Lower leg skin (tissue), 4 donors: Measurements from ENCODE around the gene MCCC2. TPM values are rescaled to one million over a fixed set of nuclear protein-coding genes. Genes with fewer than 3 reads are reported as not detected.
A peak's percentile ranks its signal among the peaks of the same experiment; 100 is the strongest.

Source experiments
- DNase-seq, 2 donors: peaks; one replicate each; pipeline ENCODE4 v3.0.0-alpha.2; 2019; ENCODE audit warnings: low spot score in 2 of 2
- H3K4me3 ChIP-seq: fragments of 200-600 bp; sonication (generic); 2 replicates; pipeline ENCODE4 v1.5.1; 2017; ENCODE audit warnings: mild to moderate bottlenecking, low read depth; ENCODE audit not compliant: poor library complexity, severe bottlenecking
- POLR2A ChIP-seq, 2 donors: fragments of 450-650 bp; IDR thresholded peaks; one replicate each; pipeline ENCODE4 v1.6.1; 2016 to 2017; ENCODE audit warnings: antibody characterized with exemption in 2 of 2, mild to moderate bottlenecking in 1 of 2, moderate library complexity in 1 of 2
- WGBS, 2 donors: methylation state at CpG; one replicate each; pipeline ENCODE4 v1.1.5; 2018; 5-methylcytosine and 5-hydroxymethylcytosine counted together
- intact Hi-C: fragments of 100-400 bp; cut with DNase I; formaldehyde crosslinking; loops from one replicate; pipeline ENCODE4 v1.15.0; 2023; ENCODE audit warnings: low total_unique reads
- total RNA-seq, 4 donors: library from RNA; depleted of rRNA; stranded (reverse); fragments of >200 nt; gene quantifications; one replicate each; pipeline ENCODE4 v1.1.0, GENCODE V29; 2016
- TF ChIP-seq, protein P1 (sequence below), 3 donors: fragments of 450-650 bp; IDR thresholded peaks; one replicate each; pipeline ENCODE4 v1.5.1; 2016; ENCODE audit warnings: antibody characterized with exemption in 3 of 3, mild to moderate bottlenecking in 3 of 3, moderate library complexity in 2 of 3

Gene MCCC2
- total RNA-seq, 4 donors from 2014 or later, result 26.8 to 40.1 (median 32.3) TPM

DNA sequence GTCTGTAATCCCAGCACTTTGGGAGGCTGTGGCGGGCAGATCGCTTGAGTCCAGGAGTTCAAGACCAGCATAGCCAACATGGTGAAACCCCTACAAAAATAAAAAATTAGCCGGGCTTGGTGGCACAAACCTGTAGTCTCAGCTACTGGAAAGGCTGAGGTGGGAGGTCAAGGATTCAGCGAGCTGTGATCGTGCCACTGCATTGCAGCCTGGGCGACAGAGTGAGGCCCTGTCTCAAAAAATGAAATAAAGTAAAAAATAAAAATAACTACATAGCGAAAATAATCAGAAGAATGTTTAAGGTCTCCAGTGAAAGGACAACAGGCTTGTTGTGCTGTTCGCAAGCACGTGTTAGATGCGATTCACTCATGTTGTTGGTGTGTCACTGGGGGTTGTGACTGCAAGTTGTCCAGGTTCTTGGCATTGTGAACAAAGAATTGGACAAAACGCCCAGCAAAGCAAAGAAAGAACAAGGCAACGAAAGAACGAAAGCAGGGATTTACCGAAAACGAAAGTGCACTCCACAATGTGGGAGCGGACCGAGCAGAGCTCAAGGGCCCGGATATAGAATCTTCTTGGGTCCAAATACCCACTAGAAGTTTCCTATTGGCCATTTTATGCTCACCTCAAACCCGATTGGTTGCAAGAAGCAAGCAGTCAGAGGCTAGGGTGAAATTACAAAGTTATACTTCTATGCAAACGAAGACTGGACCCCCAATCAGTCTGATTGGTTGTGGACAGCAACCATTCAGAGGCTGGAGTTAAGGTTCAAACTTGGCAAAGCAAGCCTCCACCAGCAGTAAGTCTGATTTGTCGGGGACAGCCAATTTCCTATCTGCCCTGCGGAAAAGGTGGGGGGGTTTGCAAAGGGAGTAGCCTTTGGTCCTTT, 844 bp upstream of the MCCC2 start:
- intact Hi-C loops, result no loop called here
- TF ChIP-seq, protein P1, sequence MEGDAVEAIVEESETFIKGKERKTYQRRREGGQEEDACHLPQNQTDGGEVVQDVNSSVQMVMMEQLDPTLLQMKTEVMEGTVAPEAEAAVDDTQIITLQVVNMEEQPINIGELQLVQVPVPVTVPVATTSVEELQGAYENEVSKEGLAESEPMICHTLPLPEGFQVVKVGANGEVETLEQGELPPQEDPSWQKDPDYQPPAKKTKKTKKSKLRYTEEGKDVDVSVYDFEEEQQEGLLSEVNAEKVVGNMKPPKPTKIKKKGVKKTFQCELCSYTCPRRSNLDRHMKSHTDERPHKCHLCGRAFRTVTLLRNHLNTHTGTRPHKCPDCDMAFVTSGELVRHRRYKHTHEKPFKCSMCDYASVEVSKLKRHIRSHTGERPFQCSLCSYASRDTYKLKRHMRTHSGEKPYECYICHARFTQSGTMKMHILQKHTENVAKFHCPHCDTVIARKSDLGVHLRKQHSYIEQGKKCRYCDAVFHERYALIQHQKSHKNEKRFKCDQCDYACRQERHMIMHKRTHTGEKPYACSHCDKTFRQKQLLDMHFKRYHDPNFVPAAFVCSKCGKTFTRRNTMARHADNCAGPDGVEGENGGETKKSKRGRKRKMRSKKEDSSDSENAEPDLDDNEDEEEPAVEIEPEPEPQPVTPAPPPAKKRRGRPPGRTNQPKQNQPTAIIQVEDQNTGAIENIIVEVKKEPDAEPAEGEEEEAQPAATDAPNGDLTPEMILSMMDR (IDR thresholded peaks at IDR 0.05), result no peak
- TF ChIP-seq POLR2A (IDR thresholded peaks at IDR 0.05), result no peak
- peak overlapping the region; percentile 46 for H3K4me3 ChIP-seq
- 81 to 86% methylated on average over 22 of the region's 22 CpGs for WGBS, 2 donors
- DNase-seq, result no peak

DNA sequence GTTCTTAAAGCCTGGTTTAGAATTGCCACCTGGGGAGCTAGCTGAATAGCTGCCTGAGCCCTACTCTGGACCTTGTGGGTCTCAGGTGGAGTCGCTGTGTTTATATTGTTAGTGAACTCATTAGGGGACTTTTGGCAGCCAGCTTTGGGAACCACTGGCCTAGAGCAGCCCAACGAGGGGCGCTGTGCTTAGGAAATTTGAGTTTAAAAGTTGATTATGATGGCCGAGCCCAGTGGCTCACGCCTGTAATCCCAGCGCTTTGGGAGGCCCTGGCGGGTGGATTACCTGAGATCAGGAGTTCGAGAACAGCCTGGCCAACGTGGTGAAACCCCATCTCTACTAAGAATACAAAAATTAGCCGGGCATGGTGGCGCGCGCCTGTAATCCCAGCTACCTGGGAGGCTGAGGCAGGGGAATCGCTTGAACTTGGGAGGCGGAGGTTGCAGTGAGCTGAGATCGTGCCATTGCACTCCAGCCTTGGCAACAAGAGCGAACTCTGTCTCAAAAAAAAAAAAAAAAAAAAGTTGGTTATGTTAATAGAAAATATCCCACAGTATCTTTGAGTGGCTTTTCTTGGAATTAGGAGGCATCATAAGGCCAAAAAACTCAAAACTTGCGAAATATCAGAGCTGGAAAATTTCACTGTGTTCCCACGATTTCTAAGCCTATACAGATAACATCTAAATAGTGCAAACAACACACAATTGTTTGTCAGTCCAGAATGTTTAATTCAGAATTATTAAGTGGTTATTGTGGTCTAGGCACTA, 809 bp downstream of the MCCC2 start:
- intact Hi-C loops, result no loop called here
- TF ChIP-seq POLR2A (IDR thresholded peaks at IDR 0.05), result no peak
- TF ChIP-seq, protein P1 (IDR thresholded peaks at IDR 0.05), result no peak
- peak overlapping the region; percentile 46 for H3K4me3 ChIP-seq
- DNase-seq, result no peak
- 64 to 69% methylated on average over 19 of the region's 19 CpGs for WGBS, 2 donors

DNA sequence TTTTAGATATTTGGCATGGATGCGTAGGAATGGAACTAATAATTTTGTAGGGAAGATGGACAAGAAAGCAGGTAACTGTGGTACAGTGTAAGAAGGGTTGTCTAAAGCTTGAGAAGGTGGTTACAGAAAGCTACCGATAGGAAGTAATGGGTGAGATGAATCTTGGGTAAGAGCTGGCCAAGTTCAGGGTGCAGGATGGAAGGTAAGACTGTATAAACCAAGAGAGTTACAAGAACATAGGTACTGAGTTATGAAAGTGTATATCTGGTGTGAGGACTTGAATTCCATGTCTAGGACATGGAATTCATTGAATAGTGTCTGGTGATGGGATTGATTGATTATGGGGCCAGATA, 1.4 kb downstream of the MCCC2 start:
- TF ChIP-seq POLR2A (IDR thresholded peaks at IDR 0.05), result no peak
- TF ChIP-seq, protein P1 (IDR thresholded peaks at IDR 0.05), result no peak
- intact Hi-C loops, result no loop called here
- no peak for DNase-seq
- 90 to 94% methylated on average over 2 of the region's 2 CpGs for WGBS, 2 donors
- no peak overlapping the region for H3K4me3 ChIP-seq

DNA sequence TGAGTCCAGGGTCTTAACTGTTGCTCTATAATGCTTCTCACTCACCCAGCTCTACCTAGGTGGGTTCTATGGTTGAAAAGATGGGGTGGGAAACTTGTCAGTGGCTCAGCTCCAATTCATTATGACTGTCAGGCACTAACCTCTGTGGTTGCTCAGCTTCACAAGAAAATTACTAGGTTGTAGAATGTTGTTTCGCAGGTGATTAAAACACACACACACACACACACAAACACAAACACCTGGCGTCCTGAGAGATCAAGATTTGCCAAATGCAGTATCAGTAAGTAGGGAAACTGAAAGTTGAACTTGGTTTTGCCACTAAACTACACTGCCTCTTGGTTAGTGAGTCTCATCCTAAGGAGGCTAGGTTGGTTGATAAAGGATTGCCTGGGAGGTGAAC, 2.8 kb downstream of the MCCC2 start:
- DNase-seq, result no peak
- intact Hi-C loops, result no loop called here
- no peak overlapping the region for H3K4me3 ChIP-seq
- whole genome bisulfite sequencing, 2 donors, result 44 to 52% methylated on average over 2 of the region's 2 CpGs
- TF ChIP-seq, protein P1 (IDR thresholded peaks at IDR 0.05), result no peak
- TF ChIP-seq POLR2A (IDR thresholded peaks at IDR 0.05), result no peak

DNA sequence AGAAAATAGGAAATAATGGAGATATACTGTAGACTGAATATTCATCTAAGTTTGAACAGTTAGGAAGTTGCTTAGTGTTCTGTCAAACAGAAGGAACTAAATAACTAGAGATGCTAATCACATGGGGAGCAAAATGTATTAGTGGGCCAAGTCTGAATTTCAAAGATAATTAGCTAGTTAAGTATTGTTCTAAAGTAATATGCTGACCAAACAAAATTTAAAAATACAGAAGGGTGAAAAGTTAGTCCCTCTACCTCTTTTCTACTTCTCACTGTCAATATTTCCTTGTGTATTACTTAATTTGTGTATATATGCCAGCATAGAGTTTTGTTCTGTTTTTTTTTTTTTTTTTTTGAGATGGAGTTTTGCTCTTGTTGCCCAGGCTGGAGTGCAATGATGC, 4.0 kb downstream of the MCCC2 start:
- TF ChIP-seq, protein P1 (IDR thresholded peaks at IDR 0.05), result no peak
- TF ChIP-seq POLR2A (IDR thresholded peaks at IDR 0.05), result no peak
- no peak for DNase-seq
- intact Hi-C loops, result no loop called here
- H3K4me3 ChIP-seq, result no peak overlapping the region
